ENCODE results near the gene EPRS1. TPM values are rescaled to one million over a fixed set of nuclear protein-coding genes. Genes with fewer than 3 reads are reported as not detected.

The EPRS1 gene
- total and polyA plus RNA-seq, 7 donors = 40.5 to 118 (median 79.5) TPM

DNA sequence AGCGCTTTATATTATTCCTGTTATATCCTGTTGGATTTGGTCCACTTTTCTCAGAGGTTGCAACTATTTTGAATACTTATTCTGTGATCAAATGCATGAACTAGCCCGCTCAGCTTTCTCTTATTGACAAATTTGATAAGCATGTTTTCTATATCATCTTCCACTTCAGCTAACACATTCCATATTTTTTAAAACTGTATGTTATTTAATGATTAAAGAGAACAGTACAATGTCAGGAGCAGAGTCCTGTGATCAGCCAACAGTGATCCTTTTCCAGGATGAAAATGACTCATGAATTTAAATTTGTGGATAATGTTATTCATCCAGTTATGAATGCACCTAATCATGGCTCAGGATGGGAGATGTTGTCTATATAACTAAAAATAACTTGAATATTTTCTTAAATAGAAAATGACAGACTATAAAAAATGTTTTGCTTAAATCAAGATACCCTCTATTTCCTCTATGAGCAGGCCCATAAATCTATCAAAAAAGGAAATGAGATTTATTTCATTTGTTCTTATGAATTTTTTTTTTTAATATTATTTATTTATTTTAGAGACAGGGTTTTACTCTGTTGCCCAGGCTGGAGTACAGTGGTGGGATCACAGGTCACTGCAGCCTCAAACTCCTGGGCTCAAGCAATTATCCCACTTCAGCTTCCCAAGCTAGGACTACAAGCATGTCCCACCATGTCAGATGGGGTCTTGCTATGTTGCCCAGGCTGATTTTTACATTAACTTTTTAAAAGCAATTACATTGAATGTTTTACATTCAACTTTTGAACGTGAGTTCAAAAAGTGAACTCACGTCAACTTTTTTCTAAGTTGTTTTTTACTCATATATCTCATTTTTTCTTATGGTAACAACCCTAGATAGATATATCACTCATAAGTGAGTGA lies 30.8 kb upstream of the EPRS1 start:
- H3K9me3 ChIP-seq = no peaks in the 10 kb centered on the region
- no peak overlapping the region for H3K27ac ChIP-seq
- TF ChIP-seq, protein P1, sequence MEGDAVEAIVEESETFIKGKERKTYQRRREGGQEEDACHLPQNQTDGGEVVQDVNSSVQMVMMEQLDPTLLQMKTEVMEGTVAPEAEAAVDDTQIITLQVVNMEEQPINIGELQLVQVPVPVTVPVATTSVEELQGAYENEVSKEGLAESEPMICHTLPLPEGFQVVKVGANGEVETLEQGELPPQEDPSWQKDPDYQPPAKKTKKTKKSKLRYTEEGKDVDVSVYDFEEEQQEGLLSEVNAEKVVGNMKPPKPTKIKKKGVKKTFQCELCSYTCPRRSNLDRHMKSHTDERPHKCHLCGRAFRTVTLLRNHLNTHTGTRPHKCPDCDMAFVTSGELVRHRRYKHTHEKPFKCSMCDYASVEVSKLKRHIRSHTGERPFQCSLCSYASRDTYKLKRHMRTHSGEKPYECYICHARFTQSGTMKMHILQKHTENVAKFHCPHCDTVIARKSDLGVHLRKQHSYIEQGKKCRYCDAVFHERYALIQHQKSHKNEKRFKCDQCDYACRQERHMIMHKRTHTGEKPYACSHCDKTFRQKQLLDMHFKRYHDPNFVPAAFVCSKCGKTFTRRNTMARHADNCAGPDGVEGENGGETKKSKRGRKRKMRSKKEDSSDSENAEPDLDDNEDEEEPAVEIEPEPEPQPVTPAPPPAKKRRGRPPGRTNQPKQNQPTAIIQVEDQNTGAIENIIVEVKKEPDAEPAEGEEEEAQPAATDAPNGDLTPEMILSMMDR (IDR thresholded peaks at IDR 0.05) = no peak
- H3K4me1 ChIP-seq = no peaks in the 10 kb centered on the region
- DNase-seq = no peak
- H3K36me3 ChIP-seq (ENCODE audit: insufficient read depth in 1 of 2, low read depth in 1 of 2) = peaks cover 0 to 51% of the 10 kb centered on the region in 2 donors
- intact Hi-C loops (cut with DNase I) = no loop called here
- no peak overlapping the region for H3K4me3 ChIP-seq
- H3K27me3 ChIP-seq (ENCODE audit: insufficient read depth in 3 of 3, low read length in 2 of 3) = no peaks in the 10 kb centered on the region
- 93 to 97% (median 95%) methylated on average over 4 of the region's 4 CpGs for WGBS, 3 donors
- ATAC-seq = no peak

DNA sequence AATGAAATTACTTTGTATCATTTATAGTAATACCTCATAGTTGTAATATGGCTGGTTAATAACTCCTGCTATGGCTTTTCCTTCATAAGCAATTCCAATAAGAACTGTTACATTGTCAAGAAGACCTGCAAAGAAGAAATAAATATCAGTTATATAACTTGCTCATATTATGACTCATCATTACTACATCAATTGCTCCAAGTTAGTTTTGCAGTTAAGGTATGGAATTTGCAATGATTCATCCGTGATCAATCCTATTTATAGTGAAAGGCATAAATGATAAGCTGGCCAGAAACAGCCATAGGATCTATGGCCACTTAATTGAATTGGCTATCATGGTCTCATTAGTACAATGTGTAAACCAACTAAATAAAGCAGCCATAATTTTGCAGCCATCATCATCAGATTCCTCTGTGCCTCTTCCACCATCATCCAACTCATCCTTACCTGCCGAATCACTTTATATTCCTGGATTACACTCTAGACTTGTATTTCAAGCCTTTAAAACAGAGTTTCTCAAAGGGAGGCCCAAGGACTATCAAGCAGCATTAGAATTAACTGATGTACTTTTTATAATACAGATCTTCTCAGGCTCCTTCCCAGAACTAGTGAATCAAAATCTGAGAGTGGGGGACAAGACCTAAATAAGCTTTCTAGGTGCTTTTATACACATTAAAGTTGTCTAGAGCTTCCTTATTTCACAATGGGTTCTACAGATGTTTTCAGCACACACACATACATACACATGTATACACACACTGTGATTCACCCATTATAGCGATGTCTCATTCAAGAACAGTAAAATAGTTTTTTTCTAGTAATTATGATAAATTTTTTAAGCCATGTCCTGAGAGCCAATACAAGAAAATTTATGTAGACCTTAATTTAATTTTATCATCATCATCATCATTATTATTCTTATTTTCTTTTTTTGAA lies 21.2 kb upstream of the EPRS1 start:
- Histone ChIP-seq H3K4me1 (no peaks in the 10 kb centered on the region), H3K4me3 (no peak overlapping the region), H3K9me3 (no peaks in the 10 kb centered on the region), H3K27me3 (ENCODE audit: insufficient read depth in 3 of 3, low read length in 2 of 3) (no peaks in the 10 kb centered on the region), H3K36me3 (ENCODE audit: insufficient read depth in 1 of 2, low read depth in 1 of 2) (peaks cover 3 to 88% of the 10 kb centered on the region in 2 donors), H3K27ac (no peak overlapping the region)
- TF ChIP-seq, protein P1 (IDR thresholded peaks at IDR 0.05) = no peak
- ATAC-seq (no peak), DNase-seq (no peak)
- 95 to 99% (median 96%) methylated on average over 3 of the region's 3 CpGs for WGBS, 3 donors
- intact Hi-C loops (cut with DNase I) = no loop called here

DNA sequence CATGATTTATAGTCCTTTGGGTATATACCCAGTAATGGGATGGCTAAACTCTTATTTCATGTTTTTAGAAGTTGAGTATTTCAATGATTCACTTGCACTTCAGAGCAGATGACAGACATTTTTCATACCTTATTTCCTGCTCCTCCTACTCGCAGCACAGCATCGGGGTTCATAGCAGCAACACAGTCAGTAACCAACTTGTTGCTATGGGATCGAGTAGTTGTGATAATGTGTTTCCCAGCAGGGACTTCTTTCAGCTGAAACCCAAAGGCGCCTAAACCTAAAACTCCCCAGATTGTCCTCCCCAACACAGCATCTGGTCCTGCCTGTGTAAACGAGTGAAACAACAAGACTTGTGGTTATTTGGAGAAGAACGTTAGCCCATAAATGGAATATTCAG lies 16.3 kb upstream of the EPRS1 start:
- ATAC-seq = no peak
- H3K27ac ChIP-seq = no peak overlapping the region
- H3K9me3 ChIP-seq = no peaks in the 10 kb centered on the region
- no peak overlapping the region for H3K4me3 ChIP-seq
- TF ChIP-seq, protein P1 (IDR thresholded peaks at IDR 0.05) = no peak
- H3K4me1 ChIP-seq = no peaks in the 10 kb centered on the region
- 97 to 99% (median 97%) methylated on average over 6 of the region's 6 CpGs for WGBS, 3 donors
- no peak for DNase-seq
- no peaks in the 10 kb centered on the region for H3K27me3 ChIP-seq (ENCODE audit: insufficient read depth in 3 of 3, low read length in 2 of 3)
- intact Hi-C loops (cut with DNase I) = no loop called here
- H3K36me3 ChIP-seq (ENCODE audit: insufficient read depth in 1 of 2, low read depth in 1 of 2) = peaks cover 3 to 94% of the 10 kb centered on the region in 2 donors

DNA sequence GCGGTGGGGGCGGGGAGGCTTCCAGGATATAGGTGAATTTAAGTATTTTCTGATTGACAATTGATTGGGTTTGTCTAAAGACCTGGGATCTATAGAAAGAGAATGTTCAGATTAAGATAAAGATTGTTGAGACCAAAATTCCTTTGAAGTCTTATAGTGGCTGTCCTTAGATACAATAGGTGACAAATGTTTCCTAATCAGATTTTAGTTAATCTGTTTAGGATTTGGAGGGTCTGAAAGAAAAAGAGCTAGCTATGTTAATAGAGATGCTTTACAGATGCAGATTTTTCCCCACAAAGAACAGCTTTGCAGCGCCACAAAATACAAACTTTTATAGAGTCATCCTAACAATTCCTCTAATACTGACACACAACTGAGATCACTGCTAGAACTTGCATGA lies 14.6 kb upstream of the EPRS1 start:
- H3K27ac ChIP-seq = no peak overlapping the region
- no peaks in the 10 kb centered on the region for H3K27me3 ChIP-seq (ENCODE audit: insufficient read depth in 3 of 3, low read length in 2 of 3)
- H3K4me1 ChIP-seq = no peaks in the 10 kb centered on the region
- H3K9me3 ChIP-seq = no peaks in the 10 kb centered on the region
- peaks cover 0 to 86% of the 10 kb centered on the region in 2 donors for H3K36me3 ChIP-seq (ENCODE audit: insufficient read depth in 1 of 2, low read depth in 1 of 2)
- DNase-seq (no peak), ATAC-seq (no peak)
- intact Hi-C loops (cut with DNase I) = no loop called here
- TF ChIP-seq, protein P1 (IDR thresholded peaks at IDR 0.05) = no peak
- no peak overlapping the region for H3K4me3 ChIP-seq
- WGBS, 3 donors = 93 to 97% (median 93%) methylated on average over 3 of the region's 3 CpGs
